IPS-18a (cell line): ENCODE data around the gene RPL19.
"Not testable (repeated sequence)": the region's sequence is repeated elsewhere in the genome, so short reads cannot be mapped to it uniquely, and the experiment has no call there.

ENCODE experiments used
- H3K27ac ChIP-seq: one replicate; pipeline ENCODE4 v1.5.1; 2013; ENCODE audit warnings: low read length
- H3K27me3 ChIP-seq: one replicate; pipeline ENCODE4 v1.6.1; 2013; ENCODE audit warnings: mild to moderate bottlenecking, low read length; ENCODE audit not compliant: control insufficient read depth, insufficient read depth
- H3K36me3 ChIP-seq: one replicate; pipeline ENCODE4 v1.6.1; 2013; ENCODE audit warnings: low read depth, low read length; ENCODE audit not compliant: control insufficient read depth
- H3K4me1 ChIP-seq: one replicate; pipeline ENCODE4 v1.6.1; 2013; ENCODE audit warnings: low read depth, low read length; ENCODE audit not compliant: control insufficient read depth
- H3K4me3 ChIP-seq: one replicate; pipeline ENCODE4 v1.5.1; 2013; ENCODE audit warnings: low read length
- H3K9ac ChIP-seq: one replicate; pipeline ENCODE4 v1.6.1; 2013; ENCODE audit warnings: mild to moderate bottlenecking, low read length, moderate library complexity
- H3K9me3 ChIP-seq: one replicate; pipeline ENCODE4 v1.6.1; 2013; ENCODE audit warnings: low read depth, low read length; ENCODE audit not compliant: control insufficient read depth

The RPL19 gene

DNA sequence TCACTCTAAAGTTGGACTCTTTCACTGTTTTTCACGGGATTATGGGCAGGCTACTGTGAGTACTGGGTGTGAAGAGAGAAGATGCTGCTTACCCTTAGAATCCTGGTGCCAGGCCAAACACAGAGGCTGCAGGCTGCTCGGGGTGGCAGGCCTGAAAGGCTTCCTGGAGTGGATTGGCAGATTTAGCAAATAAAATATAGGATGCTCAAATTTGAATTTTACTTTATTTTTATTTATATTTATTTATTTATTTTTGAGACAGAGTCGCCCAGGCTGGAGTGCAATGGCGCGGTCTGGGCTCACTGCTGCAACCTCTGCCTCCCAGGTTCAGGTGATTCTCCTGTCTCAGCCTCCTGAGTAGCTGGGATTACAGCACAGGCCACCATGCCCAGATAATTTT is 40.5 kb downstream of the RPL19 start:
- H3K27me3 ChIP-seq: no peaks in the 10 kb centered on the region
- no peak overlapping the region for H3K27ac ChIP-seq
- no peak overlapping the region for H3K9ac ChIP-seq
- peaks cover 4% of the 10 kb centered on the region for H3K4me1 ChIP-seq
- no peak overlapping the region for H3K4me3 ChIP-seq
- H3K9me3 ChIP-seq: no peaks in the 10 kb centered on the region
- H3K36me3 ChIP-seq: no peaks in the 10 kb centered on the region

DNA sequence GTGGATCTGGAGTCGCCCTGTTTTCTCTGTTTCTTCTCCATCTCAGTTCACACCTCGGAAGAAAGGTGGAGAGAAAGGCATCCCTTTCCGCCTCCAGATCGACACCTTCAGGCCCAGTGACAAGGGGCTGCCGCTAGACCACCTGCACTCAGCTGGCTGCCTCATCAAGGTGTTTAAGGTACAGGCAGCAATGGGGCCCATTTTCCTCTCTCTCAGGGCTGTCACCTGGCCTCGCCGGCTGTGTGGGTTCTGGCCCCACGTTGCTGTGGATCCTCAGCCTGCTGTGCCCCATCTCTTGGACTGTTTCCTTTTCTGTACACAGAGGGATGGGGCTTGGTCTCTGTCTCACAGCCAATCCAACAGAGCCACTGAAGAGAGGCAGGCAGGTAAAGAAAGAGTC is 43.1 kb downstream of the RPL19 start:
- no peaks in the 10 kb centered on the region for H3K27me3 ChIP-seq
- H3K4me3 ChIP-seq: no peak overlapping the region
- H3K4me1 ChIP-seq: peaks cover 4% of the 10 kb centered on the region
- H3K36me3 ChIP-seq: no peaks in the 10 kb centered on the region
- no peaks in the 10 kb centered on the region for H3K9me3 ChIP-seq
- H3K27ac ChIP-seq: no peak overlapping the region
- H3K9ac ChIP-seq: no peak overlapping the region

DNA sequence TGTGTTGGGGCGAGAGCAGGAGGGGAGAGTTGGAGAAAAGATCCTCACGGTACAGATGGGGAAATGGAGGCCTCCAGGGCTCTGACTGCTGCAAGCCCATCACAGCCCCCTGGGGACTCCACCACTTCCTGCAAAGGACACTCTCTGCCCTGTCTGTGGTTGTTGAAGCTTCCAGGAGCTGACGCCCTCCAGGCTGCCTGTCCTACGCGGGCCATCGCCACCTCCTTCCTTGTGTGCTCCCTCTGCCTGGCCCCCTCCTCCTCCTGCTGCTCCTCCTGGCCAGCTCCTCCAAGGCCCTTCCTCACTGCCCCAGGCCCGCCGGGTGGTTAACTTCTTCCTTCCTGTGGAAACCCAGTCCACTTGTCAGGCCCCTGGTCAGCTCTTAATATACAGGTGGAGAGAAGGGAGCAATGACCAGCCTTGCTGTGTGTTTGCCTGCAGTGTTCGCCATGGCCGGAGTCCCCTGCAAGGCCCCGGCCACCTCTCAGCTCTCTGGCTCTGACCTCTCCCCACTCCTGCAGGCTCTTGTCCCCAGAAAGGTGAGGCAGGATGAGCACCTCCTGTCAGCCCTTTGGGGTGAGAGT is 44.0 kb downstream of the RPL19 start:
- H3K4me3 ChIP-seq: no peak overlapping the region
- no peaks in the 10 kb centered on the region for H3K9me3 ChIP-seq
- no peak overlapping the region for H3K27ac ChIP-seq
- peaks cover 4% of the 10 kb centered on the region for H3K4me1 ChIP-seq
- no peaks in the 10 kb centered on the region for H3K36me3 ChIP-seq
- H3K9ac ChIP-seq: no peak overlapping the region
- no peaks in the 10 kb centered on the region for H3K27me3 ChIP-seq

DNA sequence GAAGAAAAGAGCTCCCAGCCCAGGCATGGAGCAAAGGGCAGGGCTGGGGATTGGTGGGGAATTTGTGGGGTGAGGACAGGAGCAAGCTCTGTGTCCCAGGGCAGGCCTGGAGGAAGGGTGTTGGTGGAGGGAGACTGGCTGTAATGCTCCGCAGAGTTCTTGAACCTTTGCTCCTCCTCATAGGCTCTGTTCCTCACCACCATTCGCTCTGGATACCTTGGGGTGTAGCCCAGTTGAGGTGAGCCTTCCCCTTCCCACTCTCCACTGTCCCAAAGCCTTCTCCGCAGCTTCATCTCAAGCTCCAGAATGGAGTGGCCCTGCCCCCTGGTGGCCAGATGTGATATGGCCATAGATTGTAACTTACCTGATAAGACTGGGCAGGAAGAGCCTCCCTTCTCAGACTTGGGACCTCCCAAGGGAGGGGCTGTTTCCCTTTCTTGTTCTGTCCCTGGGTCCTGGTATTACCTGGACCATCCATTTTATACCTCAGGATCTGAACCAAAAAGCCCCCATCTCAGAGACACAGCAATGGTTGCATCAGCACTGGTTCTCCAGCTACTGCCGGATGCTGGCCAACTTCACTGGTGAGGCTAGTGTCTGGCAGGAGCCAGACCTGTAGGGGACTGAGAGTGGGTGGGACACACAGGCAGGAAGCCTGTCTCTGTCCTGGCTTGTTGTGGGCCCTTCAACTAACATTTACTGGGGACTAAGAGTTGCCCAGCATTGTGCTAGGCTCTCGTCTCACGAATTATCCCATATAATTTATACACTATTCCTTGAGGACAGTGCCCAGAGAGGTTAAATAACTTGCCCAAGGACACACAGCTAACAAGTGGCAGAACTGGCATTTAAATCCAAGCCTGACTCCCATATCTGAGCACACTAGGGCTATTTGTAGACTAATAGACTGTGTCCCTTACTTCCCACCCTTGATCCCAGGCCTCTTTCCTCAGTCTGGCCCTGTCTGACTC is 44.8 kb downstream of the RPL19 start:
- Histone ChIP-seq H3K4me3 (no peak overlapping the region), H3K27me3 (no peaks in the 10 kb centered on the region), H3K4me1 (peaks cover 4% of the 10 kb centered on the region), H3K9ac (no peak overlapping the region), H3K36me3 (no peaks in the 10 kb centered on the region), H3K9me3 (no peaks in the 10 kb centered on the region), H3K27ac (no peak overlapping the region)

DNA sequence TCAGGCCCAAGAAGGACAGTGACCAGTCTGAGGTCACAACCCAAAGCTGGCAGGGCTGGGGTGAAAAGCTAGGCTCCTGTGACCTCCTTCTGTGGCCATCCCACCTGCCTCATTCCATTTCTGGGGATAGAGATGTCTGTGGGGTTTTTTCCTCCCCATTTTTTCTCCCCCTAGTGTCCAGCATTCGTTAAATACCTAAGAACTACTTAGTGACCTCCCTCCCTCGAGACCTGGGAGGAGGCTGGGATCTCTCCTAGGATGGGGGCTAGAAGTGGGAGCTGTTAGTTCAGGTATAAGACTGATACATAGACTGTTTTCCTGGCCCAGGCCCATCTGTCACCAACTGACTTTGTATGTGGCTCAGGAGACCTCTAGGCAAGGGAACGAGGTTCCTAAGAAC is 46.2 kb downstream of the RPL19 start:
- H3K9ac ChIP-seq: no peak overlapping the region
- H3K36me3 ChIP-seq: no peaks in the 10 kb centered on the region
- H3K27me3 ChIP-seq: no peaks in the 10 kb centered on the region
- H3K4me3 ChIP-seq: no peak overlapping the region
- no peaks in the 10 kb centered on the region for H3K9me3 ChIP-seq
- no peak overlapping the region for H3K27ac ChIP-seq
- peaks cover 4% of the 10 kb centered on the region for H3K4me1 ChIP-seq

DNA sequence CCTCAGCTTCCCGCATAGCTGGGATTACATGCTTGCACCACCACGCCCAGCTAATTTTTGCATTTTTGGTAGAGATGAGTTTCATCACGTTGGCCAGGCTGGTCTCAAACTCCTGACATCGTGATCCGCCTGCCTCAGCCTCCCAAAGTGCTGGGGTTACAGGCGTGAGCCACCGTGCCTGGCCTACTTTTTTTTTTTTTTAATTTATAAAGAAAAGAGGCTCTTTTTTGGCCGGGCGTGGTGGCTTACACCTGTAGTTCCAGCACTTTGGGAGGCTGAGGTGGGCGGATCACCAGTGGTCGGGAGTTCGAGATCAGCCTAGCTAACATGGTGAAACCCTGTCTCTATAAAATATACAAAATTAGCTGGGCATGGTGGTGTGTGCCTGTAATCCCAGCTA is 50.0 kb downstream of the RPL19 start:
- H3K9me3 ChIP-seq, H3K36me3 ChIP-seq, H3K27me3 ChIP-seq, H3K9ac ChIP-seq, H3K4me3 ChIP-seq, H3K27ac ChIP-seq, H3K4me1 ChIP-seq: not testable (repeated sequence)

DNA sequence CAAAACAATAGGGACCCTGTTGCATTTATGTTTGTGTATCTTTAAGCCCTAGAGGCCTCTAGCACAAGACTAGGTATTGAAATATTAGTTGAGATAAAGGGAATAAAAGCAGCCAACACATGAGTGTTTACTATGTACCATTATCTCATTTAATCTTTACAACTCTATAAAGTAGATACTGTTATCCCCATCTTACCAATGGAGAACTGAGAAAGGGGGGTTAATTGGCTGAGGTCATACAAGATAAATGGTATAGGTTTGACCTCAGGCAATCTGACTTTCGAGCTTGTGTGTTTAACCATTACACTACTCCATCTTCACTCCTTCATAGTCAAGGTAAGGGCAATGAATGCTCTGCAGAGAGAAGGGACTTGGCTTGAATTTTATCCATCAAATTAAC is 51.9 kb downstream of the RPL19 start:
- H3K27me3 ChIP-seq: no peaks in the 10 kb centered on the region
- no peaks in the 10 kb centered on the region for H3K9me3 ChIP-seq
- H3K4me1 ChIP-seq: no peaks in the 10 kb centered on the region
- H3K4me3 ChIP-seq: no peak overlapping the region
- no peak overlapping the region for H3K9ac ChIP-seq
- no peak overlapping the region for H3K27ac ChIP-seq
- no peaks in the 10 kb centered on the region for H3K36me3 ChIP-seq

DNA sequence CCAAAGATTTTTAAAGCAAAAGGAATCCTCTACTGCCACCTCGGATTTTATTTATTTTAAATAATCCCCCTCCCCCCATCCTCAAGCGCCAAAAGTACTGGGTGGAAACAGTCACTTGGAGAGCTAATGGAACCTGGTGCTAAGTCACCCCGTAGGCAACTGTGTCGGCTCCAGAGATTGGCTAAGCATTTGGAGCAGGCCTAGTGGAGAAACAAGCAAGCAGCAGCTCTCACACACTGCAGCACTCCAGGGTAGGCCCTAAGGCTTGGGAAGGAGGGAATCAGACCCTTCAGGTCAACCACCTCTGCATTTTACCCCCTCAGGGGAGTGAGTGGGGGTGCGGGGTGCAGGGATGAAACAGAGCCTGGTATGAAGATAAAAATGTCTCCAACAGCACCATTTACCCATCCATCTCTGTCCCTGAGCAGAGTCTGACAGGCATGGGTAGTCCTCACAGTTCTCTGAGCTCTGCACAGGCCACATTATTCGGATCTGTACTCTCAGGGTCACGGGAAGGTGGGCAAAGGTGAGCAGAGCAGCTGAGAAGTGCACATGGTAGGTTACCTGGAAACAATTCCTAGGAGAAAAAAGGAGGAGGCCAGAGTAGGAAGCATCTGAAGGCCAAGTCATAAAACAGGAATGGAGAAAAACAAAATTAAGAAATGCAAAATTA is 52.8 kb downstream of the RPL19 start:
- Histone ChIP-seq H3K4me3 (no peak overlapping the region), H3K9me3 (no peaks in the 10 kb centered on the region), H3K27ac (no peak overlapping the region), H3K27me3 (no peaks in the 10 kb centered on the region), H3K36me3 (no peaks in the 10 kb centered on the region), H3K4me1 (no peaks in the 10 kb centered on the region), H3K9ac (no peak overlapping the region)
